Measurements from ENCODE around the gene CEACAM3.

CEACAM3 gene

DNA sequence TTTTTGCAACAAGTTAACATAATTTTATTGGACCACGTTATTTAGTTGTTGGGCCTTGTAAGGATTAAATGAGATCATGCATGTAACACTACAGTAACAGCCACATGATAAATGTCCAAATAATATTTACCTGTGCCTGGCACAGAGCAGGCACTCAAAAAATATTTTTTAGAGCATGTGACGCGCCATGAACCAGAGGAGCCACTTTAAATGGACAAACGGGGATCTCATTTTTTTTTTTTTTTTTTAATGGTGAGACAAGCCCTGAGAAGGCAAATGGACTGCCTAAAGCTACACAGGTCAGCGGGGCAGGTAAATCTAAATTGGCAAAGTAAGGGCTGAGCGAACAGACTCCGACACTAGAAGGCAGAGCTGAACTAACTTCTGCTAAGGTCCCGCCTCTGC, 62.8 kb downstream of the CEACAM3 start:
- DNase-seq (ENCODE audit: low read depth, low spot score), result no peak
- WGBS (ENCODE audit: insufficient coverage, insufficient read length), result no CpG with 5 or more reads among the region's 8 CpGs
- Histone ChIP-seq H3K4me3 (ENCODE audit: low read length) (no peak overlapping the region), H3K4me1 (ENCODE audit: control insufficient read depth, insufficient read depth, low read length) (peaks cover 2% of the 10 kb centered on the region; the same call in 1 of the 2 replicates), H3K27me3 (ENCODE audit: control insufficient read depth, insufficient read depth, low read length) (no peaks in the 10 kb centered on the region), H3K9me3 (ENCODE audit: control insufficient read depth, insufficient read depth, low read length) (no peaks in the 10 kb centered on the region), H3K27ac (ENCODE audit: low read length) (no peak overlapping the region), H3K36me3 (ENCODE audit: control insufficient read depth, insufficient read depth, low read length) (peaks cover 28% of the 10 kb centered on the region)

DNA sequence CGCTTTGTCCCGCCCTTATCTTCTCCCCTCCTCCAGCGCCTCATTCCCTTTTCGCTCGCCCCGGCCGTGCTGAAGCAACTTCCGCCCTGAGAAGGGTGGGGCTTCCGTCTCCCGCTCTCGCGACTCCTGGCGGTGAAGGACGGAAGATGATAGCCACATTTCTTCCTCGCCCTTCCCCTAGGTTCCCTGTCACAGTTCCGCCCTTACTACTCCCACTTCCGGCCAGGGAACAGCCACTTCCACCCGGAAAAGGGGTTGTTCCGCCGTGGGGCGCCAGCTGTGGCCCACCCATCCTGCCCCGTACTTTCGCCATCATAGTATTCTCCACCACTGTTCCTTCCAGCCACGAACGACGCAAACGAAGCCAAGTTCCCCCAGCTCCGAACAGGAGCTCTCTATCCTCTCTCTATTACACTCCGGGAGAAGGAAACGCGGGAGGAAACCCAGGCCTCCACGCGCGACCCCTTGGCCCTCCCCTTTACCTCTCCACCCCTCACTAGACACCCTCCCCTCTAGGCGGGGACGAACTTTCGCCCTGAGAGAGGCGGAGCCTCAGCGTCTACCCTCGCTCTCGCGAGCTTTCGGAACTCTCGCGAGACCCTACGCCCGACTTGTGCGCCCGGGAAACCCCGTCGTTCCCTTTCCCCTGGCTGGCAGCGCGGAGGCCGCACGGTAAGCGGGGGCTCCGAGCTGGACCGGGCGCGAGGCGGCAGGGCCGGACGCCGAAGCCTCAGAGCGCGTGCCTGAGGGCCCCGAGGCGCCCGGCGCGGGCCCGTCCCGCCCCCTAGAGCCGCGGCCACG, 63.4 kb downstream of the CEACAM3 start, which contains the start of gene RPS19:
Gene RPS19 (plus strand): TSS at position 638 of the 801 bp plus-strand sequence. CDS start 520 bp downstream, outside the sequence.
- Histone ChIP-seq H3K9me3 (ENCODE audit: control insufficient read depth, insufficient read depth, low read length) (no peaks in the 10 kb centered on the region), H3K4me3 (ENCODE audit: low read length) (peak within 1 kb of the TSS; percentile 92), H3K27ac (ENCODE audit: low read length) (no peak within 1 kb of the TSS), H3K4me1 (ENCODE audit: control insufficient read depth, insufficient read depth, low read length) (peaks cover 2% of the 10 kb centered on the region; the same call in 1 of the 2 replicates), H3K27me3 (ENCODE audit: control insufficient read depth, insufficient read depth, low read length) (no peaks in the 10 kb centered on the region), H3K36me3 (ENCODE audit: control insufficient read depth, insufficient read depth, low read length) (peaks cover 33% of the 10 kb centered on the region)
- peak; percentile 98 for DNase-seq (ENCODE audit: low read depth, low spot score)
- no CpG with 5 or more reads among the region's 76 CpGs for WGBS (ENCODE audit: insufficient coverage, insufficient read length)

DNA sequence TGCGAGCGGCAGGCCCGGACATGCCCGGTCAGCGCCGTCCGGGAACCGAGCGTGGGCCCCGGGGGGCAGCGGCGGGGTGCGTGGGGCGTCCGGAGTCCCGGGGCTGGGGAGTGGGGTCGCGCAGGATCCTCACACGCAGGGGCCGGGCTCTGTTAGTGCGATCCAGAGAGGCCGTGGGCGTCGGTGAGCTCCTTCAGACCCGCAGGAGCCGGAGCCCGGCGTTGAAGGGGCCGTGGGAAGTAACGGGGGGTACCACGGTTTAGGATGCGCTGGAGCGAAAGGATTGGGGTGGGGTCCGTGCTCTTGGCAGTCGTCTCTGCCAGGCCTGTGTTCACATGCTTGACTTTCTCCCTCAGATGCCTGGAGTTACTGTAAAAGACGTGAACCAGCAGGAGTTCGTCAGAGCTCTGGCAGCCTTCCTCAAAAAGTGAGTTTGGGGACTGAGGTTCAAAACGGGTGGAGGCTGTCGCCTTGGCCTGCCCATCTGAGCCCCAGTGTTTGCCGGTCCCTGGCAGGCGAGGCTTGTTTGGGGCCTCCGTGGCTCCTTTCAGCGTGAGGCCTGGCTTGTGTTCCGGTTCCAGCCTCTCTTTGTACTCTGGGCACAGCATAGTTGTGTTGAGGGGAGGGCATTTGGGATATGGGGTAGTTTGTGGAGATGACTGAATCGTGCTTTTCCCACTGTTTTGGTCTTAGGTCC, 64.2 kb downstream of the CEACAM3 start:
- H3K4me1 ChIP-seq (ENCODE audit: control insufficient read depth, insufficient read depth, low read length), result peaks cover 2% of the 10 kb centered on the region; the same call in 1 of the 2 replicates
- H3K9me3 ChIP-seq (ENCODE audit: control insufficient read depth, insufficient read depth, low read length), result no peaks in the 10 kb centered on the region
- WGBS (ENCODE audit: insufficient coverage, insufficient read length), result no CpG with 5 or more reads among the region's 45 CpGs
- DNase-seq (ENCODE audit: low read depth, low spot score), result no peak
- peak overlapping the region; percentile 92 for H3K4me3 ChIP-seq (ENCODE audit: low read length)
- H3K27me3 ChIP-seq (ENCODE audit: control insufficient read depth, insufficient read depth, low read length), result no peaks in the 10 kb centered on the region
- peaks cover 37% of the 10 kb centered on the region for H3K36me3 ChIP-seq (ENCODE audit: control insufficient read depth, insufficient read depth, low read length)
- H3K27ac ChIP-seq (ENCODE audit: low read length), result no peak overlapping the region

Measured in iPS DF 6.9 (cell line).